Glutamatergic neuron (in vitro differentiated cells): ENCODE results near the gene BDNF. TPM values are rescaled to one million over a fixed set of nuclear protein-coding genes. Genes with fewer than 3 reads are reported as not detected.

Source experiments
- DNase-seq: peaks from one replicate; pipeline ENCODE4 v3.0.0; 2022
- H3K27ac Mint-ChIP-seq: one replicate; pipeline ENCODE4 v1.8.0; 2020; ENCODE audit warnings: mild to moderate bottlenecking, mixed read lengths, inconsistent platforms; ENCODE audit not compliant: unreplicated experiment
- H3K27me3 Mint-ChIP-seq: one replicate; pipeline ENCODE4 v1.8.0; 2020; ENCODE audit warnings: mild to moderate bottlenecking, moderate library complexity, mixed read lengths, inconsistent platforms; ENCODE audit not compliant: unreplicated experiment
- H3K36me3 Mint-ChIP-seq: one replicate; pipeline ENCODE4 v1.8.0; 2020; ENCODE audit warnings: mild to moderate bottlenecking, mixed read lengths, inconsistent platforms; ENCODE audit not compliant: unreplicated experiment
- H3K4me1 Mint-ChIP-seq: one replicate; pipeline ENCODE4 v1.8.0; 2020; ENCODE audit warnings: mild to moderate bottlenecking, low read depth, mixed read lengths, inconsistent platforms; ENCODE audit not compliant: unreplicated experiment
- H3K4me3 Mint-ChIP-seq: one replicate; pipeline ENCODE4 v1.8.0; 2020; ENCODE audit warnings: mild to moderate bottlenecking, mixed read lengths, inconsistent platforms; ENCODE audit not compliant: unreplicated experiment
- H3K9me3 Mint-ChIP-seq: one replicate; pipeline ENCODE4 v1.8.0; 2020; ENCODE audit warnings: mild to moderate bottlenecking, moderate library complexity, mixed read lengths, inconsistent platforms; ENCODE audit not compliant: unreplicated experiment
- CTCF ChIP-seq: fragments of 200-600 bp; sonication (generic); IDR thresholded peaks from one replicate; pipeline ENCODE4 v1.5.0; 2021; ENCODE audit not compliant: partially characterized antibody, unreplicated experiment
- total RNA-seq: library from RNA; stranded (reverse); fragmentation: NEBNext Ultra II Directional; extraction: Animal tissue kit (Norgen Biotek cat#: 25700); gene quantifications from one replicate; pipeline ENCODE4 v1.2.1, GENCODE V29; 2021; ENCODE audit not compliant: unreplicated experiment

BDNF gene
- total RNA-seq, 1 donor from 2014 or later: 0.42 TPM

- no peaks in the 10 kb centered on the region for H3K4me1 Mint-ChIP-seq
- H3K9me3 Mint-ChIP-seq: no peaks in the 10 kb centered on the region
- no peak for DNase-seq
- H3K27ac Mint-ChIP-seq: no peak overlapping the region
- H3K4me3 Mint-ChIP-seq: no peak overlapping the region
- H3K36me3 Mint-ChIP-seq: no peaks in the 10 kb centered on the region
- no peaks in the 10 kb centered on the region for H3K27me3 Mint-ChIP-seq
- TF ChIP-seq CTCF: no peak
Observed at GRCh38 chr11:27707676-27708075, 7.4 kb upstream of the BDNF start.

DNA sequence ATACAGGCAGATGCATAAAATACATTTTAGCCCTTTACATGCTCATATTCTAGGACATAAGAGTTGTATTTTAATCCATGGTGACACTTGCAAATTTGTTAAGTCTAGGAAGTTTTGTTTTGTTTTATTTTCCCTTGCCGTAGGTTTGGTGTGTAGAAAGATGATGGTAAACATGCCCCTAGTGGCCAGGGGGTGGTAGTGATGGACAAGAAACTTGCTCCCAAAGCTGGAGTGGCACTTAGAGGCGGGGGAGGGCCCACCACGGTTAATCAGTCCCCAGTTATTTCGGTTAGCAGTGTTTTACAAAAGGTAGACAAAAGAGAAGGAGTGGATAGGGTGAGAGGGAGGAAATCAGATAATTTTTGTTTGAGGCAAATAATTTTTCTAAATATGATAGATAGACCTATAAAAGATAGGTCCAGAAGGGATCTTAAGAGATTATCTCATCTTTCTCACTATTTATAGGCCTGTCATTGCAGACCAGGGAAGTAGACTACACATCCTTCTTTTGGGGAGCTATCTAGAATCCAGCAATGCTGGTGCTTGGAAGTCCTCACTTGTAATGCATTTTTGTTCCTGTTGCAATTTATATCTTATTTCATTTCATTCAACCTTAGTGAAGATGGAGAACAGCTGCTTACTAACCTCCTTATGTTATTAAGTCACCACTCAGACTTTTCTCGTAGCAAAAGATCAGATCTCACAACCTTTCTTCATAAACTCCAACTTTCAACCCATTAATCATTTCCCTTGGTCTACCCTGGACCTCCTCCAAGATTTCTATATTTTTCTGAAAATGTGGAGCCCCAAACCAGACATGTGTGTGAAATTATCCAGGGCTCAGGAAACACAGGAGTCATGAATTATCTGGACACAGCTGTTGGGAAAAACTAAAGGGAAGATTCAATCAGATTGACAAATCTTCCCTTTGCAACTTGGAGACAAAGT, 5.9 kb upstream of the BDNF start:
- DNase-seq: peak; percentile 55

GRCh38 chr11:27703481-27703880, 3.2 kb upstream of the BDNF start:
- Mint-ChIP-seq H3K27me3 (peaks cover 11% of the 10 kb centered on the region), H3K4me3 (no peak overlapping the region), H3K9me3 (peaks cover 7% of the 10 kb centered on the region), H3K4me1 (peaks cover 2% of the 10 kb centered on the region), H3K36me3 (no peaks in the 10 kb centered on the region), H3K27ac (no peak overlapping the region)
- no peak for TF ChIP-seq CTCF
- no peak for DNase-seq

More for the DNA sequence above, 5.9 kb upstream of the BDNF start:
- Mint-ChIP-seq H3K27ac (no peak overlapping the region), H3K9me3 (peaks cover under 1% of the 10 kb centered on the region), H3K4me3 (no peak overlapping the region), H3K36me3 (no peaks in the 10 kb centered on the region), H3K27me3 (peaks cover 4% of the 10 kb centered on the region), H3K4me1 (no peaks in the 10 kb centered on the region)
- TF ChIP-seq CTCF: peak; percentile 85

DNA sequence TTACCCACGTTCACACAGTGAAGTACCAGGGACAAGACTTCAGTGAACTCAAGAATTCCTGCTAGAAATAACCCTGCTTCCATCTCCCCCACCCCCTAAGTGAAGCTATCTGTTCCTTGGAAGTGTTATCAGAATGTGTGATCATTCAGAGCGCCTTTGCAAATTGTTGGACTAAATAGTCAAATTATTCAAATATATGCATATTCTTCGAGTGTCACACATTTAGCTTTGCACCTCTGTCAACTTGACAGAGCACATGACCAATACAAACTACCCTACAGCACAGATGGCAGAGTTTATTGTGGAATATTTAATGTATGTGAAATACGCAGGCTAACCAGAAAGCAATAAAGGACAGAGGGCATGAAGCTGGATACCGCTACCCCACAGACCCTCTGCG, 2.6 kb upstream of the BDNF start:
- H3K27ac Mint-ChIP-seq: no peak overlapping the region
- no peak for TF ChIP-seq CTCF
- DNase-seq: no peak
- peaks cover 11% of the 10 kb centered on the region for H3K27me3 Mint-ChIP-seq
- peaks cover 2% of the 10 kb centered on the region for H3K4me1 Mint-ChIP-seq
- H3K36me3 Mint-ChIP-seq: no peaks in the 10 kb centered on the region
- H3K9me3 Mint-ChIP-seq: peaks cover 7% of the 10 kb centered on the region
- H3K4me3 Mint-ChIP-seq: no peak overlapping the region
